Ishikawa (cell line): ENCODE results near the gene SNTG2.

Experiments used
- CEBPB ChIP-seq: IDR thresholded peaks from 2 replicates; pipeline ENCODE4 v1.6.1; 2012
- CREB1 ChIP-seq: IDR thresholded peaks from 2 replicates; pipeline ENCODE4 v1.6.1; 2012; ENCODE audit warnings: low read depth
- EGR1 ChIP-seq: IDR thresholded peaks from 2 replicates; pipeline ENCODE4 v1.6.1; 2012
- EP300 ChIP-seq: IDR thresholded peaks from 2 replicates; pipeline ENCODE4 v1.6.1; 2012; ENCODE audit warnings: borderline replicate concordance
- FOXM1 ChIP-seq: IDR thresholded peaks from 2 replicates; pipeline ENCODE4 v1.6.1; 2012; ENCODE audit warnings: low read depth, borderline replicate concordance
- MAX ChIP-seq: IDR thresholded peaks from 2 replicates; pipeline ENCODE4 v1.6.1; 2012
- NFIC ChIP-seq: IDR thresholded peaks from 2 replicates; pipeline ENCODE4 v1.6.1; 2012
- RAD21 ChIP-seq: IDR thresholded peaks from 2 replicates; pipeline ENCODE4 v1.6.1; 2012; ENCODE audit warnings: low read depth
- REST ChIP-seq: IDR thresholded peaks from 2 replicates; pipeline ENCODE4 v1.6.1; 2012; ENCODE audit warnings: low read depth, mild to moderate bottlenecking
- TAF1 ChIP-seq: IDR thresholded peaks from 2 replicates; pipeline ENCODE4 v1.6.1; 2012; ENCODE audit warnings: low read depth, mild to moderate bottlenecking
- TCF12 ChIP-seq: IDR thresholded peaks from 2 replicates; pipeline ENCODE4 v1.6.1; 2012; ENCODE audit warnings: low read depth
- TEAD4 ChIP-seq: IDR thresholded peaks from 2 replicates; pipeline ENCODE4 v1.6.1; 2012
- USF1 ChIP-seq: IDR thresholded peaks from 2 replicates; pipeline ENCODE4 v1.6.1; 2012
- YY1 ChIP-seq: IDR thresholded peaks from 2 replicates; pipeline ENCODE4 v1.6.1; 2012; ENCODE audit warnings: low read depth
- ZBTB7A ChIP-seq: IDR thresholded peaks from 2 replicates; pipeline ENCODE4 v1.6.1; 2012; ENCODE audit warnings: low read depth

The SNTG2 gene

DNA sequence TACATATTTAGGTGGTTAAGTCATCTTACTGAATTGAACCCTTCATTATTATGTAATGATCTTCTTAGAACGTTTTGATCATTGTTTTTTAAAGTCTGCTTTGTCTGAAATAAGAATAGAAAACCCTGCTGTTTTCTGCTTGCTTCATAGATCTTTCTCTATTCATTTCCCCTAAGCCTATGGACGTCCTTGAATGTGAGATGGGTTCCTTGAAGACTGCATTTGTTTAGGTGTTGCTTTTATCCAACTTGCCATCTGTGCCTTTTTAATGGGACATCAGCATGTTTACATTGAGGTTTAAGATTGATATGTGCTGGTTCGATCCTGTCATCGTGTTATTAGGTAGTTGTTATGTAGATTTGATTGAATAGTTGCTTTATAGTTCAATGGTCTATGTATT, 95.4 kb downstream of the SNTG2 start:
- no peak for TF ChIP-seq FOXM1
- TF ChIP-seq CREB1, result no peak
- no peak for TF ChIP-seq EGR1
- TF ChIP-seq NFIC, result no peak
- no peak for TF ChIP-seq USF1
- TF ChIP-seq EP300, result no peak
- TF ChIP-seq CEBPB, result no peak
- no peak for TF ChIP-seq TEAD4
- TF ChIP-seq REST, result no peak
- TF ChIP-seq MAX, result no peak

DNA sequence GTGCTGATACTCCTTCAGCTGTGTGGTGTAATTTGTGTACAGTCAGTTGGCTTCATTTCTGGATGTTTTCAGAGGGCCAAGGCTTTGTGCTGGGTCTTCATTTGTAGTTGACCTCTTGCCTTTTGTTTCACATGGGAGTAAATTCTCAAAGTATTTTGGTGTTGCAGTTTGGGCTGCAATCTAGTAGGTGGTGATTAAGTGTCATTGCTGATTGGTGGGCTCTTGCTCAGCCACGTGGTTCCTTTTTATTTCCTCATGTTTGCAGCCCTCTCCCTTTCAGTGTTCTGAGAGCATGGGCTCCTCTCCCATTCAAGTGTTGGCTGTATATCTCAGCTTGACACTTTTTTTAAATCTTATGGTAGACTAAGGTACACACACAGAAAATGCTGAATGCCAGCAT, 96.8 kb downstream of the SNTG2 start:
- no peak for TF ChIP-seq USF1
- no peak for TF ChIP-seq ZBTB7A
- no peak for TF ChIP-seq YY1
- no peak for TF ChIP-seq REST
- no peak for TF ChIP-seq EP300
- no peak for TF ChIP-seq RAD21
- TF ChIP-seq EGR1, result no peak
- no peak for TF ChIP-seq TCF12
- no peak for TF ChIP-seq CEBPB
- TF ChIP-seq CREB1, result no peak
- no peak for TF ChIP-seq NFIC
- TF ChIP-seq TEAD4, result no peak
- no peak for TF ChIP-seq FOXM1
- no peak for TF ChIP-seq TAF1
- no peak for TF ChIP-seq MAX

- TF ChIP-seq CEBPB (no peak), TCF12 (no peak), RAD21 (no peak), FOXM1 (no peak), USF1 (no peak), EGR1 (no peak), TEAD4 (no peak), YY1 (no peak), CREB1 (no peak), MAX (no peak), NFIC (no peak), EP300 (no peak), TAF1 (no peak), ZBTB7A (no peak), REST (no peak)
Observed at GRCh38 chr2:1049691-1050090, 99.0 kb downstream of the SNTG2 start.

GRCh38 chr2:1051075-1051474, 100.4 kb downstream of the SNTG2 start:
- TF ChIP-seq ZBTB7A (no peak), CEBPB (no peak), RAD21 (no peak), EGR1 (no peak), REST (no peak), NFIC (no peak), TCF12 (no peak), TAF1 (no peak), YY1 (no peak), FOXM1 (no peak), TEAD4 (no peak), EP300 (no peak)
